ENCODE data around the gene GHRHR.

DNA sequence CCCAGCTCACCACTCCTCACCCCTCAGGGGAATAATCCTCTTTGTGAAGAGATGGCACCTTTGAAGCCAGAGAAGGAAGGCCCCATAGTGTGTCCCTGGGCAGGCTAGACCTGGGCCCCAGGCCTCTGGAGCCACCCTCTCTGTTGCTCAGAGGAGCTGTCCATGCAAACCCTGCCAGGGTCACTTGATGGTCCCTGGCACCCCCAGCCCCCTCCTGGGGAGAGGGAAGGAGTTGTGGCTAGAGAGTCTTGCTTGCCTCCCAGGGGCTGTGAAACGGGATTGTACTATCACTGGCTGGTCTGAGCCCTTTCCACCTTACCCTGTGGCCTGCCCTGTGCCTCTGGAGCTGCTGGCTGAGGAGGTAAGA lies 5.8 kb downstream of the GHRHR start:
- TF ChIP-seq, protein P1, sequence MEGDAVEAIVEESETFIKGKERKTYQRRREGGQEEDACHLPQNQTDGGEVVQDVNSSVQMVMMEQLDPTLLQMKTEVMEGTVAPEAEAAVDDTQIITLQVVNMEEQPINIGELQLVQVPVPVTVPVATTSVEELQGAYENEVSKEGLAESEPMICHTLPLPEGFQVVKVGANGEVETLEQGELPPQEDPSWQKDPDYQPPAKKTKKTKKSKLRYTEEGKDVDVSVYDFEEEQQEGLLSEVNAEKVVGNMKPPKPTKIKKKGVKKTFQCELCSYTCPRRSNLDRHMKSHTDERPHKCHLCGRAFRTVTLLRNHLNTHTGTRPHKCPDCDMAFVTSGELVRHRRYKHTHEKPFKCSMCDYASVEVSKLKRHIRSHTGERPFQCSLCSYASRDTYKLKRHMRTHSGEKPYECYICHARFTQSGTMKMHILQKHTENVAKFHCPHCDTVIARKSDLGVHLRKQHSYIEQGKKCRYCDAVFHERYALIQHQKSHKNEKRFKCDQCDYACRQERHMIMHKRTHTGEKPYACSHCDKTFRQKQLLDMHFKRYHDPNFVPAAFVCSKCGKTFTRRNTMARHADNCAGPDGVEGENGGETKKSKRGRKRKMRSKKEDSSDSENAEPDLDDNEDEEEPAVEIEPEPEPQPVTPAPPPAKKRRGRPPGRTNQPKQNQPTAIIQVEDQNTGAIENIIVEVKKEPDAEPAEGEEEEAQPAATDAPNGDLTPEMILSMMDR (IDR thresholded peaks at IDR 0.05), result no peak
- TF ChIP-seq POLR2A (IDR thresholded peaks at IDR 0.05) (no peak), POLR2AphosphoS5 (IDR thresholded peaks at IDR 0.05) (no peak)
